Endothelial cell of umbilical vein (primary cell): Measurements from ENCODE around the gene GNAO1. TPM values are rescaled to one million over a fixed set of nuclear protein-coding genes. Genes with fewer than 3 reads are reported as not detected.

Experiments
- BruUV-seq: library from RNA; stranded (reverse); fragments of 400-500 nt; replicated peaks from 2 replicates; lab custom pipeline; 2021; lab: Mats Ljungman, UMichigan
- CTCF ChIA-PET: fragments of 300-600, 350-600 bp; sonication (Branson Sonifier 250); formaldehyde crosslinking; loops from one replicate; lab custom pipeline; 2021; ENCODE audit warnings: antibody characterized with exemption, inconsistent platforms; lab: Charles Lee
- POLR2A ChIA-PET: fragments of 300-600, 350-600 bp; sonication (Branson Sonifier 250); formaldehyde crosslinking; loops from one replicate; lab custom pipeline; 2021; ENCODE audit warnings: antibody characterized with exemption, inconsistent platforms; lab: Charles Lee
- DNase-seq: peaks from one replicate; pipeline ENCODE4 v3.0.0-alpha.2; 2011; ENCODE audit warnings: low read depth, low spot score
- FAIRE-seq: peaks from 2 replicates; lab custom pipeline; 2011; peaks lifted over from hg19 to GRCh38; lab: Jason Lieb, UNC
- H2AFZ ChIP-seq: 2 replicates; pipeline ENCODE4 v1.6.0; 2012; ENCODE audit warnings: low read depth, low read length, control low read depth, inconsistent platforms
- H3K27ac ChIP-seq: 2 replicates; pipeline ENCODE4 v1.5.1; 2011; ENCODE audit warnings: low read depth, mild to moderate bottlenecking, control low read depth, low read length, moderate library complexity; ENCODE audit not compliant: insufficient read depth
- H3K27me3 ChIP-seq, 2 experiments: 2 replicates each; pipeline versions ENCODE4 v1.6.0 to v1.6.1; 2011; ENCODE audit warnings: low read length in 2 of 2, mixed read lengths in 1 of 2; ENCODE audit not compliant: control insufficient read depth in 2 of 2, insufficient read depth in 2 of 2
- H3K36me3 ChIP-seq, 2 experiments: 2 replicates in 1 of 2; 3 replicates in 1 of 2; pipeline ENCODE4 v1.5.1; 2011; ENCODE audit warnings: low read length in 2 of 2, mild to moderate bottlenecking in 1 of 2, moderate library complexity in 1 of 2; ENCODE audit not compliant: control insufficient read depth in 2 of 2, insufficient read depth in 2 of 2; ENCODE audit errors: extremely low read depth in 1 of 2
- H3K4me1 ChIP-seq: 3 replicates; pipeline ENCODE4 v1.5.1; 2011; ENCODE audit warnings: mild to moderate bottlenecking, low read length; ENCODE audit not compliant: control insufficient read depth, insufficient read depth; ENCODE audit errors: extremely low read depth
- H3K4me2 ChIP-seq: 2 replicates; pipeline ENCODE4 v1.6.1; 2011; ENCODE audit warnings: low read length, control low read depth, mixed read lengths; ENCODE audit not compliant: insufficient read depth
- H3K4me3 ChIP-seq, 3 experiments: fragments of 200-600 bp in 1 of 3; sonication (generic), shearing (Covaris generic) in 1 of 3; replicated peaks in 1 of 3; 2 replicates each; pipeline ENCODE4 v1.5.1; 2011 to 2016; ENCODE audit warnings: control low read depth in 3 of 3, low read length in 3 of 3, mild to moderate bottlenecking in 2 of 3, inconsistent platforms in 1 of 3, low read depth in 1 of 3, moderate library complexity in 1 of 3; ENCODE audit not compliant: insufficient read depth in 1 of 3
- H3K79me2 ChIP-seq: 2 replicates; pipeline ENCODE4 v1.6.0; 2012; ENCODE audit warnings: low read length, inconsistent platforms; ENCODE audit not compliant: control insufficient read depth, insufficient read depth
- H3K9ac ChIP-seq: replicated peaks from 2 replicates; pipeline ENCODE3; 2011; ENCODE audit warnings: low read length, control low read depth; ENCODE audit not compliant: insufficient read depth; ENCODE audit errors: extremely low read depth
- H3K9me1 ChIP-seq: replicated peaks from 3 replicates; pipeline ENCODE4 v1.6.0; 2011; ENCODE audit warnings: mild to moderate bottlenecking, low read length; ENCODE audit not compliant: control insufficient read depth, insufficient read depth; ENCODE audit errors: extremely low read depth
- H3K9me3 ChIP-seq: replicated peaks from 2 replicates; pipeline ENCODE4 v1.5.1; 2012; ENCODE audit warnings: low read length, inconsistent platforms; ENCODE audit not compliant: control insufficient read depth, insufficient read depth
- H4K20me1 ChIP-seq: replicated peaks from 2 replicates; pipeline ENCODE3; 2011; ENCODE audit warnings: mild to moderate bottlenecking, low read length; ENCODE audit not compliant: control insufficient read depth, insufficient read depth; ENCODE audit errors: extremely low read depth
- EZH2 ChIP-seq: IDR thresholded peaks from 2 replicates; pipeline ENCODE4 v1.6.1; 2012; ENCODE audit warnings: borderline replicate concordance, low read depth, mild to moderate bottlenecking, moderate library complexity, low read length, inconsistent platforms; ENCODE audit not compliant: severe bottlenecking
- FOS ChIP-seq: IDR thresholded peaks from 2 replicates; pipeline ENCODE4 v1.6.1; 2011; ENCODE audit warnings: mild to moderate bottlenecking, low read length, moderate library complexity, borderline replicate concordance; ENCODE audit not compliant: insufficient read depth
- GATA2 ChIP-seq: IDR thresholded peaks from 2 replicates; pipeline ENCODE4 v1.7.0; 2011; ENCODE audit warnings: low read depth, mild to moderate bottlenecking, moderate library complexity, mixed read lengths, low read length; ENCODE audit not compliant: insufficient read length, insufficient read depth
- JUN ChIP-seq: IDR thresholded peaks from 2 replicates; pipeline ENCODE4 v1.6.1; 2011; ENCODE audit warnings: borderline replicate concordance, low read depth; ENCODE audit not compliant: insufficient read length, insufficient read depth
- MAX ChIP-seq: IDR thresholded peaks from 2 replicates; pipeline ENCODE4 v1.6.1; 2011; ENCODE audit not compliant: insufficient read depth, insufficient read length
- MYC ChIP-seq: IDR thresholded peaks from one replicate; pipeline ENCODE4 v1.6.1; 2011; ENCODE audit warnings: mild to moderate bottlenecking, low read depth, low read length
- POLR2A ChIP-seq: IDR thresholded peaks from 2 replicates; pipeline ENCODE4 v1.6.1; 2012; ENCODE audit warnings: low read depth, mild to moderate bottlenecking, control low read depth, low read length
- POLR2AphosphoS5 ChIP-seq: IDR thresholded peaks from 2 replicates; pipeline ENCODE4 v1.6.1; 2012; ENCODE audit warnings: low read depth, mild to moderate bottlenecking, control low read depth, low read length, moderate library complexity; ENCODE audit not compliant: insufficient read depth
- dilution Hi-C: fragments of 300-500 bp; cut with MboI; formaldehyde crosslinking; loops from one replicate; pipeline ENCODE4 v1.15.0; 2019; ENCODE audit warnings: low sequenced_read_pairs; ENCODE audit not compliant: extremely low pct_ligation_motif_present
- intact Hi-C: fragments of 100-400 bp; cut with micrococcal nuclease; formaldehyde crosslinking; loops from one replicate; pipeline ENCODE4 v1.10.0; 2022
- polyA plus RNA-seq, 4 experiments: library from polyadenylated mRNA; depleted of rRNA in 3 of 4; stranded (reverse) in 3 of 4; unstranded in 1 of 4; fragments of >200 nt; gene quantifications; 2 replicates each; pipeline versions ENCODE4 v1.2.1 to v1.2.3, GENCODE V29; 2011 to 2012; ENCODE audit warnings: missing spikeins in 1 of 4
- total RNA-seq: library from RNA; stranded (reverse); gene quantifications from 2 replicates; pipeline ENCODE4 v1.2.3, GENCODE V29; 2021
- TF ChIP-seq, protein P1 (sequence below), 2 donors: IDR thresholded peaks; 1 replicate in 1 of 2; 2 replicates in 1 of 2; pipeline ENCODE4 v1.5.1; 2011; ENCODE audit warnings: low read length in 2 of 2, mild to moderate bottlenecking in 2 of 2, moderate library complexity in 2 of 2, control low read depth in 1 of 2, inconsistent platforms in 1 of 2, low read depth in 1 of 2; ENCODE audit not compliant: insufficient read depth in 1 of 2; ENCODE audit errors: extremely low read depth in 1 of 2

Gene GNAO1
- total and polyA plus RNA-seq, 2 donors (not counting 3 experiments of a cell fraction or from before 2014, with no cell fraction given), result not detected

GRCh38 chr16:56263711-56264608 is 72.7 kb downstream of the GNAO1 start:
- Histone ChIP-seq H3K9me3 (no peaks in the 10 kb centered on the region), H4K20me1 (no peaks in the 10 kb centered on the region), H2AFZ (no peak overlapping the region), H3K4me3 (no peak overlapping the region), H3K4me2 (no peak overlapping the region), H3K9me1 (no peaks in the 10 kb centered on the region), H3K4me1 (no peaks in the 10 kb centered on the region), H3K79me2 (no peaks in the 10 kb centered on the region), H3K27ac (no peak overlapping the region), H3K9ac (no peak overlapping the region), H3K36me3 (no peaks in the 10 kb centered on the region), H3K27me3 (no peaks in the 10 kb centered on the region)
- dilution Hi-C loops (no loop called here), intact Hi-C loops (no loop called here)
- no peak for TF ChIP-seq MYC
- TF ChIP-seq EZH2, result no peak
- TF ChIP-seq MAX, result no peak
- no peak for TF ChIP-seq GATA2
- TF ChIP-seq POLR2AphosphoS5, result no peak
- TF ChIP-seq, protein P1, sequence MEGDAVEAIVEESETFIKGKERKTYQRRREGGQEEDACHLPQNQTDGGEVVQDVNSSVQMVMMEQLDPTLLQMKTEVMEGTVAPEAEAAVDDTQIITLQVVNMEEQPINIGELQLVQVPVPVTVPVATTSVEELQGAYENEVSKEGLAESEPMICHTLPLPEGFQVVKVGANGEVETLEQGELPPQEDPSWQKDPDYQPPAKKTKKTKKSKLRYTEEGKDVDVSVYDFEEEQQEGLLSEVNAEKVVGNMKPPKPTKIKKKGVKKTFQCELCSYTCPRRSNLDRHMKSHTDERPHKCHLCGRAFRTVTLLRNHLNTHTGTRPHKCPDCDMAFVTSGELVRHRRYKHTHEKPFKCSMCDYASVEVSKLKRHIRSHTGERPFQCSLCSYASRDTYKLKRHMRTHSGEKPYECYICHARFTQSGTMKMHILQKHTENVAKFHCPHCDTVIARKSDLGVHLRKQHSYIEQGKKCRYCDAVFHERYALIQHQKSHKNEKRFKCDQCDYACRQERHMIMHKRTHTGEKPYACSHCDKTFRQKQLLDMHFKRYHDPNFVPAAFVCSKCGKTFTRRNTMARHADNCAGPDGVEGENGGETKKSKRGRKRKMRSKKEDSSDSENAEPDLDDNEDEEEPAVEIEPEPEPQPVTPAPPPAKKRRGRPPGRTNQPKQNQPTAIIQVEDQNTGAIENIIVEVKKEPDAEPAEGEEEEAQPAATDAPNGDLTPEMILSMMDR (IDR thresholded peaks at IDR 0.05; ENCODE audit: extremely low read depth in 1 of 2, insufficient read depth in 1 of 2, low read depth in 1 of 2, low read length in 2 of 2), result no peak
- no peak for TF ChIP-seq FOS
- TF ChIP-seq POLR2A, result no peak
- no peak for TF ChIP-seq JUN
- POLR2A ChIA-PET, result no interaction called here
- DNase-seq, result no peak
- no TSS peak for BruUV-seq
- no peak for FAIRE-seq
- CTCF ChIA-PET, result interaction anchor here (0.8 to 2.0 kb wide), 4 partner anchors 10 to 54 kb away, joined by 3 to 5 read pairs (median 3); no protein-coding TSS in a partner anchor
